Lower leg skin (tissue), 3 donors: ENCODE data around the gene KRT5.

Source experiments
- CTCF ChIP-seq, 3 donors: fragments of 450-650 bp; IDR thresholded peaks; one replicate each; pipeline ENCODE4 v1.5.1; 2016; ENCODE audit warnings: antibody characterized with exemption in 3 of 3, mild to moderate bottlenecking in 3 of 3, moderate library complexity in 2 of 3
- POLR2A ChIP-seq, 2 donors: fragments of 450-650 bp; IDR thresholded peaks; one replicate each; pipeline ENCODE4 v1.6.1; 2016 to 2017; ENCODE audit warnings: antibody characterized with exemption in 2 of 2, mild to moderate bottlenecking in 1 of 2, moderate library complexity in 1 of 2

GRCh38 chr12:52524241-52524897 is 4.2 kb upstream of the KRT5 start:
- TF ChIP-seq CTCF (IDR thresholded peaks at IDR 0.05) (no peak), POLR2A (IDR thresholded peaks at IDR 0.05) (no peak)
